GM18507 (cell line): ENCODE measurements around the gene RANBP3.
"Not testable (repeated sequence)": the region's sequence is repeated elsewhere in the genome, so short reads cannot be mapped to it uniquely, and the experiment has no call there.

Experiments
- DNase-seq: peaks from one replicate; pipeline ENCODE4 v3.0.0; 2011; ENCODE audit warnings: low read depth; ENCODE audit not compliant: insufficient read length; ENCODE audit errors: extremely low spot score
- FAIRE-seq: peaks from 2 replicates; lab custom pipeline; 2011; peaks lifted over from hg19 to GRCh38; lab: Jason Lieb, UNC

RANBP3 gene

DNA sequence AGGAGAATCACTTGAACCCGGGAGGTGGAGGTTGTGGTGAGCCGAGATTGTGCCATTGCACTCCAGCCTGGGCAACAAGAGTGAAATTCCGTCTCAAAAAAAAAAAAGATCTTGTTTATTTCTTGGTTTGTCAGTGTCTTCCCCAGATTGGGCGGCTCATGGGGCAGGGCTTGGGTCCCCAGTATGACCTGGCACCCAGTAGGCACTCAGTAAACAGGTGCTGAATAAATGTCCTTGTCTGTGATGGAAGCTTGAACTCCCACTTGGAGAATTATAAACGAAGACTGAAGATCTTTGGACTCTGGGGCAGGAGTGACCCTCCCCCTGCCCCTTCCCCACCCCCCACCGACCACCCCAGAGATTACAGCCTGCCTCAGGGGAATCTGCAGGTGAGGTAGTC is 97.7 kb downstream of the RANBP3 start:
- FAIRE-seq: no peak

DNA sequence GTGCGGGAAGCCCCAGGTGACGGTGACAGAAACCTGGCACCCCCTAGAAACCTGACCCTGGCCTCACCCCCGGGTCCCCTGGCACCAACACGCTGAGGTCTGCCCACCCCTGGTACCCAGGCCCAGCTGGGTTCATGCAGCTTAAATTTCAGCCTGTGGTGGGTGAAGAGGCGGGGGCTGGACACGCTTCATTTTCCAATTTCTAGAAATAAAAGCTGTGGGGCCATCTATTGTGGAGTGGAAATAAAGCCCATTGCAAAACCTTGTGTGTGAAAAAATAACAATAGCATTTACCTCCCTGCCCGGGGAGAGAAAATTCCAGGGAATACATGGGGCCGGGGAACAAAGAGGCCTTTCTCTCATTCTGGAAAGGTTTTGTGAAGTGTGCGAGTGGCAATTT is 100.1 kb downstream of the RANBP3 start:
- DNase-seq (no peak), FAIRE-seq (no peak)

More for the DNA sequence above, 97.7 kb downstream of the RANBP3 start:
- DNase-seq: no peak

DNA sequence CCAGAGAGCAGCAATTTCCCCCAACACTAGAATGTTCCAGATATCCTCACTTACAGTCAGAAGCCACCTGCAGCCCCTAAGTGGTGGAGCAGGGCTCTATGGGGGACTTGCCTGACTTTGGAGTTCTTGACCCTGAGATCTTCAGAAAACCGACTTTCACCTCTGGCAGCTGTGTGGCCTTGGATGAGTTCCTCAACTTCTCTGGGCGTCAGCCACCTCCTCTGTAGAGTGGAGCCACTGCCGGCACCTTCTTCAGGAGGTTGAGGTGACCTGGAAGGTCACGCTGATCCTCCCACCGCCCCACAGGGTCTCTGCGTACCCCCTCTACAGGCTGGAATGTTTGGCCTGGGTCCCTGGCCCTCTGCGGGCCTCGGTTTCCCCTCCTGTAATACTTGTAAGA is 100.5 kb downstream of the RANBP3 start:
- FAIRE-seq (no peak), DNase-seq (no peak)

DNA sequence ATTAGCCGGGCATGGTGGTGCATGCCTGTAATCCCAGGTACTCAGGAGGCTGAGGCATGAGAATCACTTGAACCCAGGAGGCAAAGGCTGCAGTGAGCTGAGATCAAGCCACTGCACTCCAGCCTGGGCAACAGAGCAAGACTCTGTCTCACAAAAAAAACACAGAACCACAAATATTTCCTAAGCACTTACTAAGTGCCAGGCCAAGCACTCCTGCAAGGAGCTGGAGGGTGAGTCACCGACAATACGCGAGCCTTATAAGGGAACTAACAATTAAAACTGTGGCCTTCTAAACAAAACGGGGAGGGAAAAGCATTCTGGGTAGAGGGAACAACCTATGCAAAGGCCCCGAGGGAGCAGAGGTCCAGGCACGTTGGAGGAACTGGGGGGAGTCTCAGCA is 103.4 kb downstream of the RANBP3 start:
- DNase-seq, FAIRE-seq: not testable (repeated sequence)

DNA sequence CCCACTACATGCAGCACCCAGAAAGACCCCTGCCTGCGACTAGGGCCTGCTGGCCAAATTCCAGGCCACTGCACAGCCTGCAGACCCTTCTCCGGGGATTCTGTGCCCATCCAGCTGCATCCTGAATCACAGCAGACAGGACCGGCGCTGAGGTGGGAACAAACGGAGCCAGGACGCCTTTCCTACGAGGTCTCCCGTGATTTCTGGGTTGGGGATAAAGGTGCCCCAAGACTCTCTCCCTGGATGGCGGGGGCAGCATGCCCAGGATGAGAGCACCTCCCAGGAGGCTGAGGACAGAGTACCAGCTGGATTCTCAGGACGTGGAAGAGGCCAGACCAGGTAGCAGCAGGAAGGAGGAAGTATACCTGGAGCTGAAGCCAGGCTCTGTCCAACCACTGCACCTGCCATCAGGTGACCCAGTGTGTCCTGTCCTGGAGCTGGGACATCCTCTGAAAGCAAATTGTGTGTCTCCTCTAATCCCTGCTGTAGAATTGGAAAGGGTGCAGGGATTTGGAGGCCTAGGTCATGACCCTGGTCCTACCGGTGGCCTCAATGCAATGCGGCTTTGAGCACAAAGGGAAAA is 104.2 kb downstream of the RANBP3 start:
- FAIRE-seq: no peak
- no peak for DNase-seq

DNA sequence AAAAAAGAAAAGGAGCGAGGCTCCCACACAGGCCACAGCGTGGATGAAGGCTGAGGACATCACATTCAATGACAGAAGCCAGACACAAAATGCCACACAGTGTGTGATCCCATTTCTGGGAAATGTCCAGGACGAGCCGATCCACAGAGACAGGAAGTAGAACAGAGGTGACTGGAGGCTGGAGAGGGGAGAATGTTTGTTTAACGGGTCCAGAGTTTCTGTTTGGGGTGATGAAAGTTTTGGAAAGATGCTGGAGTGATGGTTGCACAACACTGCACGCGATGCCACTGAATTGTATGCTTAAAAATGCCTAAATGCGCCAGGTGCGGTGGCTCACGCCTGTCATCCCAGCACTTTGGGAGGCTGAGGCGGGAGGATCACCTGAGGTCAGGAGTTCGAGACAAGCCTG is 107.0 kb downstream of the RANBP3 start:
- DNase-seq: no peak

DNA sequence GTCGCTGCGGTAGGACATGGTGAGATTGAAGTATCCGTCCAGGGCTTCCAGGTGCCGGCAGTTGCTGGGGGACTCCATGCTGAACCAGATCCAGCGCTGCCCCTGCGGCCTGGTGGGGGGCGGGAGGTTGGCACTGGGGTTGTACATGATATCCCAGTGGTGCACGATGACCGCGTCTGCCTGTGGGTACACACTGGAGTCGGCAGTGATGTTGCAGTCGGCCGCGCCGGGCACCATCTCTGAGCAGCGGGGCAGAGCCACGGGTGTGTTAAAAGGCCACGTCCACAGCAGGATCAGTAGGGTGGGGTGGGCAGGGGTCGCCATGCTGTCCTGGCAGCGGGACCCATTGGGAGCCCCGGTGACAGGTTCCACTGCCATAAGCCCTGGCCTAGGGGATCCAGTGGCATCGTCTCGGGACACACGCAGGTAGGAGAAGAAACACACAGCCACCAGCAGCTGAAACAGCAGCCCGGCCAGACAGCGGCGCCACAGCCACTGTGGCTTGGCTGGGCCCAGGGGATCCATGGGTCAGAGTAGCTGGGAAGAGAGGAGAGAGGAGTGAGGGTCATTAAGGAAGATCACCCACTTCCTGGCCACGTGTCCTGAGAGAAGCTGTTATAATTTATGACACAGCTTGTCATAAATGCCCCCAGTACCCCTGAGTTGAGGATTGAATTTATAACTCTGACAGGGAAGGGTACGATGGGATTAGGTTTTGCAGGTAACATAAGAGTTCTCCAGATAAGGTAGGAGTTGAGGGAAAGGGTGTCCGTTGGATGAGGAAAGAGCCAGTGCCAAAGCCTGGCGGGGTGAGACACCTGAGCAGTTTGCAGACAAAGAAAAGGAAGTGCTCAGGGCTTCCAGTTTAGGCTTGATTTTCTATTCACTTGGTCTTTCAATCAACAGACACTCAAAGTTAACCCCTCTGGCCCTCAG is 110.5 kb downstream of the RANBP3 start:
- DNase-seq (no peak), FAIRE-seq (no peak)

More for the DNA sequence above, 107.0 kb downstream of the RANBP3 start:
- FAIRE-seq: no peak
